SK-N-SH treated with all-trans-retinoic acid at 6 μM for 48 hours (cell line): Measurements from ENCODE around the gene POLDIP2.

Source experiments
- BACH2 ChIP-seq: fragments of 250-450 bp; sonication (Bioruptor Pico); IDR thresholded peaks from 2 replicates; pipeline ENCODE4 v1.9.0; 2021; ENCODE audit warnings: mild to moderate bottlenecking, borderline replicate concordance
- OSR1 ChIP-seq: fragments of 250-450 bp; sonication (Bioruptor Pico); IDR thresholded peaks from 2 replicates; pipeline ENCODE4 v1.8.0; 2022; ENCODE audit warnings: moderate library complexity, mild to moderate bottlenecking, inconsistent platforms
- ZC3H10 ChIP-seq: fragments of 250-450 bp; sonication (Bioruptor Pico); IDR thresholded peaks from 2 replicates; pipeline ENCODE4 v1.5.1; 2021; ENCODE audit warnings: mild to moderate bottlenecking, moderate library complexity
- ZFP30 ChIP-seq: fragments of 450-650 bp; formaldehyde crosslinking; IDR thresholded peaks from 2 replicates; pipeline ENCODE4 v1.5.0; 2022; ENCODE audit warnings: mild to moderate bottlenecking, moderate library complexity
- ZNF8 ChIP-seq: fragments of 450-650 bp; formaldehyde crosslinking; IDR thresholded peaks from 2 replicates; pipeline ENCODE4 v1.5.0; 2020; ENCODE audit warnings: mild to moderate bottlenecking, moderate library complexity
- TF ChIP-seq, protein P1 (sequence below): fragments of 250-450 bp; sonication (Bioruptor Pico); IDR thresholded peaks from 2 replicates; pipeline ENCODE4 v1.5.0; 2020; ENCODE audit warnings: mild to moderate bottlenecking, moderate library complexity
- TF ChIP-seq, protein P2 (sequence below): fragments of 250-450 bp; sonication (Bioruptor Pico); IDR thresholded peaks from 2 replicates; pipeline ENCODE4 v1.8.0; 2020; ENCODE audit warnings: mild to moderate bottlenecking, moderate library complexity, borderline replicate concordance

DNA sequence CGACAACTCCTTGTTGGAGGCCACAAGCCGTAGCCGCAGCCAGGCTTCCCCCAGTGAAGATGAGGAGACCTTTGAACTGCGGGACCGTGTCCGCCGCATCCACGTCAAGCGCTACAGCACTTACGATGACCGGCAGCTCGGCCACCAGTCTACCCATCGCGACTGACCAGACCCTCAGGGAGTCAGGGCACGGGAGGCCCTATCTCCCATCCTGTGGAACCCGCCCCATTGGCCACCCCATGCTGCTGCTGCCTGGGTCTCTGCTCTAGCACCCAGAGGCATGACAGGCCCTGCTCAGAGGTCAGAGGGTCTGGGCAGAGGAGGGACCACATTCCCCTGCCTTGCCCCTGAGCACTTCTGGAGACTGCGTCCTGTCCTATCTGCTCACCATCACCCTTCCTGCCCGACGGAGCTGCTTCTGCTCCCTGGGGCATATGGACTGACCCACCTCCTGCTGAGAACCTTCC, 12.9 kb downstream of the POLDIP2 start:
- TF ChIP-seq, protein P1, sequence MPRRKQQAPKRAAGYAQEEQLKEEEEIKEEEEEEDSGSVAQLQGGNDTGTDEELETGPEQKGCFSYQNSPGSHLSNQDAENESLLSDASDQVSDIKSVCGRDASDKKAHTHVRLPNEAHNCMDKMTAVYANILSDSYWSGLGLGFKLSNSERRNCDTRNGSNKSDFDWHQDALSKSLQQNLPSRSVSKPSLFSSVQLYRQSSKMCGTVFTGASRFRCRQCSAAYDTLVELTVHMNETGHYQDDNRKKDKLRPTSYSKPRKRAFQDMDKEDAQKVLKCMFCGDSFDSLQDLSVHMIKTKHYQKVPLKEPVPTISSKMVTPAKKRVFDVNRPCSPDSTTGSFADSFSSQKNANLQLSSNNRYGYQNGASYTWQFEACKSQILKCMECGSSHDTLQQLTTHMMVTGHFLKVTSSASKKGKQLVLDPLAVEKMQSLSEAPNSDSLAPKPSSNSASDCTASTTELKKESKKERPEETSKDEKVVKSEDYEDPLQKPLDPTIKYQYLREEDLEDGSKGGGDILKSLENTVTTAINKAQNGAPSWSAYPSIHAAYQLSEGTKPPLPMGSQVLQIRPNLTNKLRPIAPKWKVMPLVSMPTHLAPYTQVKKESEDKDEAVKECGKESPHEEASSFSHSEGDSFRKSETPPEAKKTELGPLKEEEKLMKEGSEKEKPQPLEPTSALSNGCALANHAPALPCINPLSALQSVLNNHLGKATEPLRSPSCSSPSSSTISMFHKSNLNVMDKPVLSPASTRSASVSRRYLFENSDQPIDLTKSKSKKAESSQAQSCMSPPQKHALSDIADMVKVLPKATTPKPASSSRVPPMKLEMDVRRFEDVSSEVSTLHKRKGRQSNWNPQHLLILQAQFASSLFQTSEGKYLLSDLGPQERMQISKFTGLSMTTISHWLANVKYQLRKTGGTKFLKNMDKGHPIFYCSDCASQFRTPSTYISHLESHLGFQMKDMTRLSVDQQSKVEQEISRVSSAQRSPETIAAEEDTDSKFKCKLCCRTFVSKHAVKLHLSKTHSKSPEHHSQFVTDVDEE (CRISPR knock-in tag): no peak
- no peak for TF ChIP-seq ZNF8
- TF ChIP-seq, protein P2, sequence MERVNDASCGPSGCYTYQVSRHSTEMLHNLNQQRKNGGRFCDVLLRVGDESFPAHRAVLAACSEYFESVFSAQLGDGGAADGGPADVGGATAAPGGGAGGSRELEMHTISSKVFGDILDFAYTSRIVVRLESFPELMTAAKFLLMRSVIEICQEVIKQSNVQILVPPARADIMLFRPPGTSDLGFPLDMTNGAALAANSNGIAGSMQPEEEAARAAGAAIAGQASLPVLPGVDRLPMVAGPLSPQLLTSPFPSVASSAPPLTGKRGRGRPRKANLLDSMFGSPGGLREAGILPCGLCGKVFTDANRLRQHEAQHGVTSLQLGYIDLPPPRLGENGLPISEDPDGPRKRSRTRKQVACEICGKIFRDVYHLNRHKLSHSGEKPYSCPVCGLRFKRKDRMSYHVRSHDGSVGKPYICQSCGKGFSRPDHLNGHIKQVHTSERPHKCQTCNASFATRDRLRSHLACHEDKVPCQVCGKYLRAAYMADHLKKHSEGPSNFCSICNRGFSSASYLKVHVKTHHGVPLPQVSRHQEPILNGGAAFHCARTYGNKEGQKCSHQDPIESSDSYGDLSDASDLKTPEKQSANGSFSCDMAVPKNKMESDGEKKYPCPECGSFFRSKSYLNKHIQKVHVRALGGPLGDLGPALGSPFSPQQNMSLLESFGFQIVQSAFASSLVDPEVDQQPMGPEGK: no peak
- TF ChIP-seq ZFP30 (CRISPR knock-in tag): no peak
- TF ChIP-seq BACH2 (CRISPR knock-in tag): no peak
- no peak for TF ChIP-seq OSR1 (CRISPR knock-in tag)
- TF ChIP-seq ZC3H10: no peak
